ENCODE measurements around the gene ISLR2.

The ISLR2 gene

DNA sequence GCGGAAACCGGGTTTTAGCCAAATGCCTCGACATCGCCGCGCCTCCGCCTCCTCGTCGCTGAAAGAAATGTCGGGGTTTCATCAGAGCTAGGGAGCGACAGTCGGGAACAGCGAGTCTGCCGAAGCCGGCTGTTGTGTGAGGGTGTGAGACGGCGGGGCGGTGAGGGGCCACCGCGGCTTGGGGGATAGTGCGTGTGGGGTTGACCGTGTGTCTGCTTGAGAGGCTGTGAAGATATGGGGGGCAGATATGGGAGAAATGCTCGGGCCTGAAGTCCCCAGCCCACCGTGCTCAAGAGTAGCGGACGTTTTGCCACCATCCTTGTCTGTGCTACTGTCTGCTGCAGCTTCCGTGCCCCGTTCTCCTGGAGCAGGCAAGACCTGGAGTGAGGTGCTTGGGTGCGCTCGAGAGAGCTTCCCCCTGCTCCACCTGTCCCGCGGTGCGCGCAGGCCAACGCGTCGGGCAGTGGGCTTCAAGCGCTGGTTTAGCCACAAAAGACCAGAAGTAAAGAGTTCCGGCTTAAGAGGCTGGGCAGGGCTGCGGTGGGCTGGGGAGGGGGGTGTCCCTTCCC lies 716 bp upstream of the ISLR2 start:
- DNase-seq (ENCODE audit: low read depth) = no peak

DNA sequence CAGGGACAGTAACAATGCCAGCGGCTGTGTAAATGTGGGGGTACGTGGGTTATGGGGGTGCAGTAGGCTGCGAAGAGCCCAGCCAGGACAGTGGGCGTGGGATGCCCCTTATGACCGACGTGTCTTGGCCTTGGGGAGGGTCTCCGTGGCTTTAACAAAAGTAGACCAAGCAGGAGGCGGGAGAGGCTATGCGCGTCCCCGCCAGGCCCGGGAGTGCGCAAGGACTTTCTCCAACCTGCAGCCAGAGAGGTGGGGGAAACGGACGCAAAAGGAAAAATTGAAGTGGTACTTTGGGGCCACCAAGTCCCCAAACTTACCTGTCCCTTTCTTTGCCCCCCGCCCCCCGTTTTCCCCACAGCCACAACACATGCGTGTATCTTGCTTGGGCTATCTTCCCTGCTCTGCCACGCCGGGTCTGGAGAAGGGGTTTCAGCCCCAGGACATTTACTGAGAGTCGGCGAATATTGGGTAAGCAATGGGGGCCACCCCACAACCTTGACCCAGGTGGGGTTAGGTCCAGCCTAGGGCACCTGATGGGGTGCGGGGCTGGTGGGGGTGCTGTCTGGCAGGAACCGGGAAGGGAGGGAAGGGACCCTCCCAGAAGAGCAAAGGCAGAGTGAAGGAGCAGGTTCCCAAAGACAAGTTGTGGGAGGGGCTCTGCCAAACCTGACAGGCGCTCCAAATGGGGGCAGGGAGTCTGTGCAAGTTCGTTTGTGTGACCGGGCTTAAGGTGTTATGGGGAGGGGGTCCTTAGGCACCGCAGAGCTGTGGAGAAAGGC lies 652 bp downstream of the ISLR2 start:
- no peak for DNase-seq (ENCODE audit: low read depth)

DNA sequence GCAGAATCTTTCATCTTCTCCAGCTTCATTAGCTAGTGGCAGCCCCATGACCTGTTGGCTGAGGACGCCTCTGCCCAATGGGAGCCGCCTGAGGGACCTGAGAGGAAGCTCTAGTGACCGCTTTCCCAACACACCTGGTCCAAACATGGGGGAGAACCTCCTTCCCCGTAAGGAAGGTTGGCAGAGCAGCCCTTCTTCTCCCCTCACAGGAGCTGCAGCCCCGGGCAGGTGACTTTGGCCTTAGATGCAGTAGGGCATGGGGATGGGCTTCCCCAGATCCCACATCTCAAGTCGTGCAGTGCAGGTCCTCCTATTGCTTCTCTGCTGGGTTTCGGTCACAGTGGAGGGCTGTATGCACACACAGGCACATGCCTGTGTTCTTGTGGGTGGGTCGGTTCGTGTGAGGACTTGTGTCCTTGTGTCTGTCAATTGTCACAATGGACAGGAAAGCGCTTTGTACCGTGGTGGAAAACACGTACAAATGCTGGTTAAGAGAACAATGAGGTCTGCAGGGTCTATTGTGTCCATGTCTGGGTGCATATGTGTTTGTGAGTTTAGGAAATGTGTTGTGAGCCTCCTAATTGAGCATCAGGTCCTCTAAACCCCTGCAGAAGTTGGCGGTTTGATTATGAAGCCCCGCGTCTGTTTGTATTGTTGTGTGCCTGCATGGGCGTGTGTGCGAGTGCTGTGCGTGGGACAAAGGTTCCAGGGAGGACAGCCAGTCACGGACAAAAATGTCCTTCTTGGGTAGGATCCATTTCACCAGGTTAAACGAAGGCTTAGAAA lies 1.4 kb downstream of the ISLR2 start:
- no peak for DNase-seq (ENCODE audit: low read depth)

DNA sequence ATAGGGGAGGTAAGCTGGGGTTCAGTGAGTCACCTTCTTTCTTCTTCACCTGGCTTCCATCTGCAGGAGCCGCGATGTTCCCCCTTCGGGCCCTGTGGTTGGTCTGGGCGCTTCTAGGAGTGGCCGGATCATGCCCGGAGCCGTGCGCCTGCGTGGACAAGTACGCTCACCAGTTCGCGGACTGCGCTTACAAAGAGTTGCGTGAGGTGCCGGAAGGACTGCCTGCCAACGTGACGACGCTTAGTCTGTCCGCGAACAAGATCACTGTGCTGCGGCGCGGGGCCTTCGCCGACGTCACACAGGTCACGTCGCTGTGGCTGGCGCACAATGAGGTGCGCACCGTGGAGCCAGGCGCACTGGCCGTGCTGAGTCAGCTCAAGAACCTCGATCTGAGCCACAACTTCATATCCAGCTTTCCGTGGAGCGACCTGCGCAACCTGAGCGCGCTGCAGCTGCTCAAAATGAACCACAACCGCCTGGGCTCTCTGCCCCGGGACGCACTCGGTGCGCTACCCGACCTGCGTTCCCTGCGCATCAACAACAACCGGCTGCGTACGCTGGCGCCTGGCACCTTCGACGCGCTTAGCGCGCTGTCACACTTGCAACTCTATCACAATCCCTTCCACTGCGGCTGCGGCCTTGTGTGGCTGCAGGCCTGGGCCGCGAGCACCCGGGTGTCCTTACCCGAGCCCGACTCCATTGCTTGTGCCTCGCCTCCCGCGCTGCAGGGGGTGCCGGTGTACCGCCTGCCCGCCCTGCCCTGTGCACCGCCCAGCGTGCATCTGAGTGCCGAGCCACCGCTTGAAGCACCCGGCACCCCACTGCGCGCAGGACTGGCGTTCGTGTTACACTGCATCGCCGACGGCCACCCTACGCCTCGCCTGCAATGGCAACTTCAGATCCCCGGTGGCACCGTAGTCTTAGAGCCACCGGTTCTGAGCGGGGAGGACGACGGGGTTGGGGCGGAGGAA lies 2.6 kb downstream of the ISLR2 start:
- no peak for DNase-seq (ENCODE audit: low read depth)

DNA sequence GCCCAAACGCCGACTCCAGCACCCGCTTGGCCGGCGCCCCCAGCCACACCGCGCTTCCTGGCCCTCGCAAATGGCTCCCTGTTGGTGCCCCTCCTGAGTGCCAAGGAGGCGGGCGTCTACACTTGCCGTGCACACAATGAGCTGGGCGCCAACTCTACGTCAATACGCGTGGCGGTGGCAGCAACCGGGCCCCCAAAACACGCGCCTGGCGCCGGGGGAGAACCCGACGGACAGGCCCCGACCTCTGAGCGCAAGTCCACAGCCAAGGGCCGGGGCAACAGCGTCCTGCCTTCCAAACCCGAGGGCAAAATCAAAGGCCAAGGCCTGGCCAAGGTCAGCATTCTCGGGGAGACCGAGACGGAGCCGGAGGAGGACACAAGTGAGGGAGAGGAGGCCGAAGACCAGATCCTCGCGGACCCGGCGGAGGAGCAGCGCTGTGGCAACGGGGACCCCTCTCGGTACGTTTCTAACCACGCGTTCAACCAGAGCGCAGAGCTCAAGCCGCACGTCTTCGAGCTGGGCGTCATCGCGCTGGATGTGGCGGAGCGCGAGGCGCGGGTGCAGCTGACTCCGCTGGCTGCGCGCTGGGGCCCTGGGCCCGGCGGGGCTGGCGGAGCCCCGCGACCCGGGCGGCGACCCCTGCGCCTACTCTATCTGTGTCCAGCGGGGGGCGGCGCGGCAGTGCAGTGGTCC lies 3.5 kb downstream of the ISLR2 start:
- DNase-seq (ENCODE audit: low read depth) = no peak

DNA sequence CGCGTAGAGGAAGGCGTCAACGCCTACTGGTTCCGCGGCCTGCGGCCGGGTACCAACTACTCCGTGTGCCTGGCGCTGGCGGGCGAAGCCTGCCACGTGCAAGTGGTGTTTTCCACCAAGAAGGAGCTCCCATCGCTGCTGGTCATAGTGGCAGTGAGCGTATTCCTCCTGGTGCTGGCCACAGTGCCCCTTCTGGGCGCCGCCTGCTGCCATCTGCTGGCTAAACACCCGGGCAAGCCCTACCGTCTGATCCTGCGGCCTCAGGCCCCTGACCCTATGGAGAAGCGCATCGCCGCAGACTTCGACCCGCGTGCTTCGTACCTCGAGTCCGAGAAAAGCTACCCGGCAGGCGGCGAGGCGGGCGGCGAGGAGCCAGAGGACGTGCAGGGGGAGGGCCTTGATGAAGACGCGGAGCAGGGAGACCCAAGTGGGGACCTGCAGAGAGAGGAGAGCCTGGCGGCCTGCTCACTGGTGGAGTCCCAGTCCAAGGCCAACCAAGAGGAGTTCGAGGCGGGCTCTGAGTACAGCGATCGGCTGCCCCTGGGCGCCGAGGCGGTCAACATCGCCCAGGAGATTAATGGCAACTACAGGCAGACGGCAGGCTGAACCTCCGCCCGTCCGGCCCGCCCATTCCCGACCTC lies 4.1 kb downstream of the ISLR2 start:
- DNase-seq (ENCODE audit: low read depth) = no peak

DNA sequence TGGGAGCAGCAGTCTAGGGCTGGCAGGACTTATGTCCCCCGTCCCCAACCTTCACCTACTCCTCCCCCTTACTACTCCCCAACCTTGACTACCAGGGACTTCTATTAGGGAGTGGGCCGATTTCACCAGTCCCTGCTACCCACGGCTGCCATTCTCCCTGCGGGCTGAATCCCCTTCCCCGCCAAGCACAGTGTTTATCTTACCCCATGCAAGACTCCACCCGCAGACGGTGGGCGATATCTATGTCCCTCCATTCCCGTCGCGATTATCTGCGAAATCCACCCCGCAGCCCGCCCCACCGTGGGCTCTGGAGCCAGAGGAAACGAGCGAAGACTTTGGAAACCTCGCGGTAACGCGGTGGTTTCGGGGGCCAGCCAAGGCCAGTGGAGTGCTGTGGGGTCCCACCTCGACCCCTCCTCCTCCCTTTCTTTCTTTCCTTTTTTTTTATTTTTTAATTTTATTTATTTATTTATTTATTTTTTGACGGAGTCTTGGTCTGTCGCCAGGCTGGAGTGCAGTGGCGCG lies 4.7 kb downstream of the ISLR2 start:
- DNase-seq (ENCODE audit: low read depth) = no peak

DNA sequence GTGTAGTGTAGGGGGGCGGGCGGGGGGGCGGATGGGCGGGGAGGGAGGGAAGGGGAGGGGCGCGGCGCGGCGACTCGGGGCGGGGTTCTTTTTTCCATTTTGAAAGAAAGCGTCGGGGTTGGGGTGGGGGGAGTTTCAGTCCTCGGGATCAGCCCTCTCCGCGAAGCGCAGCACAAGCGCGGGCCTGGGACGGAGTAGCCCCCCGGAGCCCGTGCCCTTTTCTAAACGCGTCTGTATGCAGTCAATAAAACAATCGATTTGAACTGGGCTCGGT lies 6.1 kb downstream of the ISLR2 start:
- no peak for DNase-seq (ENCODE audit: low read depth)

DNA sequence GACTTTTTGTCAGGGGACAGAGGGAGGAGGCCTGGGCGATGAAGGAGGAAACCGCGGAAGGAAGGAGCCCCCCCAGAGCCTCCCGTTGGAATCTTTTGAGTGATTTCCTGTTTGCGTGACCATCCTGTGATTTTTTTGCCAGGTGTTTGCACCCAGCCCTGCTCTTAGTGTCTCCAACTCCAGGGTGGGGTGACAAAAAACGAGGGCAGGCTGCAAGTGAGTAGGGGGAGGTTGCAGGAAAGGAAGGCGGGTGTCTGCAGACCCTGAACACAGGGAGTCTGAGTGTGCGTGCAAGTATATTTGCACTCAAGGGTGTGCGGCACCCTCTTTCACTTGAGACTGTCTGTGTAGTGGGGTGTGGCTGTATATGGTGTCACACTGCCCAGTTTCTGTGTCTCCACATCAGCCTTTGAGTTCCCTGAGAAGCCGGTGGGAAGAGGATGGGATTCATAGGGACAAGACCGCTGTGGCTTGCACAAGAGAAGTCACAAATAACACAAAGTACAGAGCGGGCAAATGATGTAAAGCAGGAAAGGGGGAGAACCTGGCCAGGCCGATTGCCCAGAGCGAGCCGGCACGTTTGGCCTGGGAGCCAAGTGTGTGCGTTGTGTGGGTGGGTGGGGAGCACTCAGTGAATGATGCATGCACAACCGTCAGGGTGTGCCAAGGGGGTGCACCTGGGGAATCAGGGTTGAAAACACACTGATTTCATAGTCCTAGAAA lies 6.6 kb downstream of the ISLR2 start:
- DNase-seq (ENCODE audit: low read depth) = no peak

DNA sequence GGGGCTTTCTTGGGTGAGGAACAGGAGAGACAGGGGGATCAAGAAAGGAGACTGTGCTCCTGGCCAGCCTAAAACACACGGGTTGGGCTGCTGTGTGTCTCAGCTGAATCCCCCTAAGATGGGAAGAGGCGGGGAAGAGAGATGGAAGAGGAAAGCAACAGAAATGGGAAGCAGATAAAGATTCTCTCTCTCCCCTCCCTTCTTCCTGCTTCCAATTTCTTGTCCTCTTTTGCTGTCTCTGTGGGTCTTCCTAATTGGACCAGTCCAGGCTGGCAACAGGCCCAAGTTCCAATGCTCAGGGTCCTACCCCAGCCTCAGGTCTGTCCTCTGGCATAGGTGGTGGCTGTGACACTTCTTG lies 7.1 kb downstream of the ISLR2 start:
- DNase-seq (ENCODE audit: low read depth) = no peak

DNA sequence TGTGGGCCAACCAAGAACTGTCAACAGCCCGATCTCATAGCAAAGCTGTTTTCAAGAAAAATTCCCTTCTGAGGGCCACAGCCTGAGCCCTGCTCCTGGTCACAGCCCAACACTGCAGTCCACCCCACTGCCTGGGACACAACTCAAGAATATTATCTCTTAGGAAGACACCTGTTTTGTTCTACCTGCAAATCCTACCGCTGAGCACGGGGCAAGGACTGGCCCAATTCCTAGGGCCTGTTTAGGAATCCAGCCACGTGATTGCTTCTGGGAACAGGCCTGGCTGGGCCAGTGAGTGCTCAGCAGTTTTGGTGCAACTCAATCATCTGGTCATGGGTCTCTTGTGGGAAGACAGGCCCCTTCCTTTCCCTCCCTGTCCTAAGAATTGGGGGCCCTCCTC lies 8.3 kb downstream of the ISLR2 start:
- no peak for DNase-seq (ENCODE audit: low read depth)

DNA sequence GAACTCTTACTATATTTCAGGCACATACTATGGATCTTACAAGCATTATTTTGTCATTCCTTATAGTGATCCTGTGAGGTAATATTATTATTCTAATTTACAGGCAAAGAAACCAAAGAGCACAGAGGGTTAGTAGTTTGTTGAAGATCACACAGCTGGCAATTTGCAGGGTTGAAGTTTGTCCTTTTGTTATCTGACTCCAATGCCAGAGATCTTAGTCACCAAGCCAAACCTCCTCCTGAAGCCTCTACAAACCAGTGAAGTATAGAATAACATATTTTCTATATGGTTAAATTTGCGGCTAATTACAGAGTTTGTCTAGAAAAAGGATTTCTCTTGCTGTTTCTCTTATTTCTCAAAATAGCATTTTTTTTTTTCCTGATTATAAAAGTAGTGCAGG lies 11.2 kb downstream of the ISLR2 start:
- no peak for DNase-seq (ENCODE audit: low read depth)

DNA sequence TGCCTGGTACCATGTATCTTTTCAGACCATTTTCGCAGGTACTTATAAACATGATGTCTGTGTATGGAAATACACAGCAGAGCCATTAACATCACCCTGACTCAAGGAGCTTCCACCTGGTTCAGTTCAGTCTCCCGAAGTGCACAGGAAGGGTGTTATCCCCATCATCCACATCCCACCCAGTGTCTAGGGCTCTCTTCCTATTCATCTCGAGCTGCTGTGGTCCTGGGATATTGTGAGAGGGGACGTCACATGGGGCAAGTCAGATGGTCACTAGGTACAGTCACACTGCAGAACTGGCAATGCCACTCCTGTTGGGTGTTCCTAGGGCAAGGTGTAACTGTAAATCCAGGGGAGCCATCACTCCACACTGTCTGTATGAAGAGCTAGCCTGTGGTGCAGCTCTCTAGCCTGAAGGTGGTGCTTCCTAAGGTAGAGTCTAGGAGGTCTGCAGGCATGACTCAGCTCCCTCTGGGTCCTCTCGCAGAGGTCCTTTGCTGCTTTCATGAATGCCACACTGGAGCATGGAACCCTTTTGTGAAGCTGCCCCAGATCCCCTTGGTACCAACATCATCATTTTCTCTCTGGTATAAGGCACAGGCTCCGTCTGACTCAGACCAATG lies 13.9 kb downstream of the ISLR2 start:
- DNase-seq (ENCODE audit: low read depth) = no peak

DNA sequence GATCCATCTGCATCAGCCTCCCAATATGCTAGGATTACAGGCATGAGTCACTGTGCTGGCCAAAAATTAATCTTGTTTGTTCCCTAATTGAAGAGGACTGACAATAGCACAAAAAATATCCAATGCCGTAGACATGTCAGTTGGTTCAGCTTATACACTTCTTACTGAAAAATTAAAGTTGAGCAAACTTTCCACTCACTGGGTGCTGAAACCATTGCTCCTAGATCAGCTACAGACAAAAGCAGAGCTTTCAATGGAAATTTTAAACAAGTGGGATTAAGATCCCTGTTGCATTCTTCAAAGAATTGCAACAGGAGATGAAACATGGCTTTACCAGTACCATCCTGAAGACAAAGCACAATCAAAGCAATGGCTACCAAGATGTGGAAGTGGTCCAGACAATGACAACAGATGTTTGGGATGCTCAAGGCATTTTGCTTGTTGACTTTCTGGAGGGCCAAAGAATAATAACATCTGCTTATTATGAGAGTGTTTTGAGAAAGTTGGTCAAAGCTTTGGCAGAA lies 16.0 kb downstream of the ISLR2 start:
- DNase-seq (ENCODE audit: low read depth) = no peak

DNA sequence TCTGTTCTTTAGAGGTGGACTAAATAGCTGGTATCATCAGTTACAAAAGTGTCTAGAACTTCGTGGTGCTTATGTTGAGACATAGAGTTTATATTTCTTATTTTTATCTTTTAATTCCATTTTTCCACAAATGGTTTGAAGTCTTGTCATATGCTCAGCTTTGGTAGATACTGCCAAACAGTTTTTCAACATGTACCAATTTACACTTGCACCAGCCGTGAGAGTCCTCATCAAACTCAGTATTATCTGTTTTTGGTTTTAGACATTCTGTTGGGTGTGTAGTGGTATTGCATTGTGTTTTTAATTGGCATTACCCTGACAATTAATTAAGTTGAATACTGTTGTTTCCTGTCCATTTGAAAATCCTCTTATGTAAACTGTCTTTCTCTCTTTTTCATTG lies 16.7 kb downstream of the ISLR2 start:
- no peak for DNase-seq (ENCODE audit: low read depth)

DNA sequence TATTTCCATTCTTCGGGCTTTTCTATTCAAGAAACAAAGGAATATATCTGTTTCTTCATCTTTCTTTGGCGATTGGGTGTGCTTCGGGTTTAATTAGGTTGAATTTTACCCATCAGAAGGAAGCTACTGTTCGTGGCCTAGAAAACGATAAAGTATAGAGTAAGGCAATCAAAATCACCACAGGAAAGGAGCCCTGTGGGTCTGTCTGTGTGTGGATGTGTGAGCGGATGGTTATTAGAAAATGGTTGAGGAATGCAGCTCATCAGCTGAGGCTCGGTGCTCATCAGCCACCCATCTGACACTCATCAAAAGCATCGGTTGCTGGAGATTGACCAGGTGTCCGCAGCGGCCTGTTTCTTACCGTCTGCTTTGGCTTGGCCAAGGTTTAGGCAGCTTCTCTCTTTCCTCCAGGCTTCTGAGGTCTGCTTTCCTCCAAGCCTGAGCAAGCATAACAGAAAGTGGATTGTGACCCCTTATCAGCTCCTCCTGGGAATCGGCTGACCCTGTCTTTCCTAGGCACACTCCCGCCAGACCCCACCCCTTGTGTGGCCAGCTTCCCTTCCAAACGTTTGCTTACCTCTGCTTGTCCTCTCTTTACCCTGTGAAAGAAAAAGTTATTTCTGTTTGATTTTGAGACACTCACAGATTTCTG lies 25.5 kb downstream of the ISLR2 start:
- DNase-seq (ENCODE audit: low read depth) = no peak

DNA sequence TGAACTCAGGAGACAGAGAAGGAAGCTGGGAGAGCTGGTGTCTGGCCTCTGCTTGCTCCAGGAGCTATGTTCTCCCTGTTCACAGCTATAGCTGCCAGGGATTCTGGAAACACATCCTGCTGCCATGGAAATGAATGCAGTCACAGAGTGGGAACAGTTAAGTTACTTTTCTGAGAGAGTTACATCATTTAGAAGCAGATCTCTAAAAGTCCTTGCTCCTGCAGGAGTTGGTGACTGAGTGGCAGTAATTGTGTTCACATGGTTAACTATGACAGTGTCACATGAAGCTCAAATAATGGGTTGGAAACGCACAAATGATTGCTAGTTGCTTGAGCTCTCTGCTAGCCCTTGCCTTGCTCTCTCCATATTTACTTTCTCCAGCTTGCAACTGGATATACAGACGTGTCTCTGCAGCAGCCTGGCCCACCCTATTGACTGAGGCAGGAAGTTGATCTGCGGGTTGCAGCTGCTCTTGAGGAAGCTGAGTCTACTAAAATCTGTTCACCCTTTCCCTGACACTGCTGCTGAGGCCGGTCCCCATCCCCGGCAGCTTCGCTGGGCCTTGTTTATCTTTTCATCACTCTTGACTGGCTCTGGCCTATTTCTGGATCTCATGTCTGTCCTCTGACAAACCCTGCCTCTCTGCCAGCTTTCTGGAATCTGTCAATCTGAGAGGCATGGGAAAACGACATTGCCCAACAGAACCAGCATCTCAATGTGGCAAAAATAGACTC lies 26.5 kb downstream of the ISLR2 start:
- no peak for DNase-seq (ENCODE audit: low read depth)
